H9 (cell line): ENCODE measurements around the gene ZFAND3. TPM values are rescaled to one million over a fixed set of nuclear protein-coding genes. Genes with fewer than 3 reads are reported as not detected.

Source experiments
- DNase-seq: peaks from one replicate; pipeline ENCODE4 v3.0.0-alpha.2; 2017
- H2AFZ ChIP-seq: one replicate; pipeline ENCODE4 v1.6.1; 2013; ENCODE audit warnings: mild to moderate bottlenecking, low read length, control low read depth, moderate library complexity
- H2AK5ac ChIP-seq: 2 replicates; pipeline ENCODE4 v1.6.1; 2013; ENCODE audit warnings: low read length, control low read depth, mixed read lengths; ENCODE audit not compliant: insufficient read length
- H2BK120ac ChIP-seq: one replicate; pipeline ENCODE4 v1.6.1; 2013; ENCODE audit warnings: low read depth, mild to moderate bottlenecking, low read length, control low read depth, inconsistent platforms; ENCODE audit not compliant: poor library complexity, severe bottlenecking
- H2BK12ac ChIP-seq: 2 replicates; pipeline ENCODE4 v1.6.1; 2013; ENCODE audit warnings: low read length, control low read depth, mixed read lengths, low read depth; ENCODE audit not compliant: insufficient read length
- H2BK15ac ChIP-seq: 2 replicates; pipeline ENCODE4 v1.6.1; 2013; ENCODE audit warnings: low read depth, low read length, control low read depth
- H2BK20ac ChIP-seq: one replicate; pipeline ENCODE4 v1.6.1; 2013; ENCODE audit warnings: low read depth, mild to moderate bottlenecking, low read length, control low read depth, inconsistent platforms; ENCODE audit not compliant: poor library complexity, severe bottlenecking
- H2BK5ac ChIP-seq: 2 replicates; pipeline ENCODE4 v1.6.1; 2013; ENCODE audit warnings: low read length, control low read depth, mixed read lengths; ENCODE audit not compliant: insufficient read length
- H3K14ac ChIP-seq: 2 replicates; pipeline ENCODE4 v1.6.1; 2013; ENCODE audit warnings: low read length, control low read depth; ENCODE audit not compliant: insufficient read depth
- H3K18ac ChIP-seq: 2 replicates; pipeline ENCODE4 v1.6.1; 2013; ENCODE audit warnings: low read depth, mild to moderate bottlenecking, mixed read lengths, low read length, control low read depth; ENCODE audit not compliant: insufficient read length
- H3K23ac ChIP-seq: 2 replicates; pipeline ENCODE4 v1.6.1; 2013; ENCODE audit warnings: low read length, control low read depth, mixed read lengths, low read depth; ENCODE audit not compliant: insufficient read length
- H3K23me2 ChIP-seq: 2 replicates; pipeline ENCODE4 v1.6.1; 2013; ENCODE audit warnings: low read depth, mild to moderate bottlenecking, mixed read lengths, low read length, control low read depth; ENCODE audit not compliant: insufficient read length, poor library complexity, severe bottlenecking
- H3K27ac ChIP-seq: 2 replicates; pipeline ENCODE4 v1.5.1; 2013; ENCODE audit warnings: low read length, control low read depth, mixed read lengths, low read depth; ENCODE audit not compliant: insufficient read length
- H3K27me3 ChIP-seq: 2 replicates; pipeline ENCODE4 v1.6.1; 2013; ENCODE audit warnings: low read length, control low read depth, inconsistent platforms; ENCODE audit not compliant: insufficient read depth
- H3K4ac ChIP-seq: 2 replicates; pipeline ENCODE4 v1.6.1; 2013; ENCODE audit warnings: low read depth, mild to moderate bottlenecking, control low read depth, inconsistent platforms, low read length, moderate library complexity
- H3K4me1 ChIP-seq: 2 replicates; pipeline ENCODE4 v1.6.1; 2013; ENCODE audit warnings: low read length, control low read depth, inconsistent platforms; ENCODE audit not compliant: insufficient read depth
- H3K4me2 ChIP-seq: 2 replicates; pipeline ENCODE4 v1.6.1; 2013; ENCODE audit warnings: low read length, control low read depth, mixed read lengths; ENCODE audit not compliant: insufficient read length, insufficient read depth
- H3K56ac ChIP-seq: 2 replicates; pipeline ENCODE4 v1.6.1; 2013; ENCODE audit warnings: low read depth, mild to moderate bottlenecking, mixed read lengths, low read length, control low read depth; ENCODE audit not compliant: insufficient read length
- H3K79me1 ChIP-seq: 2 replicates; pipeline ENCODE4 v1.6.1; 2013; ENCODE audit warnings: low read depth, mild to moderate bottlenecking, moderate library complexity, low read length, control low read depth, inconsistent platforms; ENCODE audit not compliant: insufficient read depth, poor library complexity, severe bottlenecking
- H3K79me2 ChIP-seq: 2 replicates; pipeline ENCODE4 v1.6.1; 2013; ENCODE audit warnings: low read length, control low read depth, inconsistent platforms; ENCODE audit not compliant: insufficient read depth
- H3K9ac ChIP-seq: 2 replicates; pipeline ENCODE4 v1.6.1; 2013; ENCODE audit warnings: low read length, control low read depth, mixed read lengths; ENCODE audit not compliant: insufficient read length; ENCODE audit errors: extremely low read depth
- H3K9me3 ChIP-seq: one replicate; pipeline ENCODE4 v1.6.1; 2013; ENCODE audit warnings: low read depth, low read length, inconsistent platforms; ENCODE audit not compliant: control insufficient read depth
- H3T11ph ChIP-seq: one replicate; pipeline ENCODE4 v1.6.1; 2013; ENCODE audit warnings: mild to moderate bottlenecking, low read length, control low read depth, inconsistent platforms
- H4K20me1 ChIP-seq: one replicate; pipeline ENCODE4 v1.6.1; 2013; ENCODE audit not compliant: control insufficient read depth, insufficient read length, insufficient read depth
- H4K5ac ChIP-seq: 2 replicates; pipeline ENCODE4 v1.6.1; 2013; ENCODE audit warnings: low read depth, mild to moderate bottlenecking, mixed read lengths, low read length, control low read depth; ENCODE audit not compliant: insufficient read length
- H4K8ac ChIP-seq: replicated peaks from 2 replicates; pipeline ENCODE4 v1.6.1; 2013; ENCODE audit warnings: low read length, control low read depth, mixed read lengths, low read depth; ENCODE audit not compliant: insufficient read length
- H4K91ac ChIP-seq: 2 replicates; pipeline ENCODE4 v1.6.1; 2013; ENCODE audit warnings: low read depth, mild to moderate bottlenecking, moderate library complexity, mixed read lengths, low read length, control low read depth; ENCODE audit not compliant: insufficient read length
- H3K27ac Mint-ChIP-seq, 3 experiments: 2 replicates in 2 of 3; 3 replicates in 1 of 3; pipeline ENCODE4 v1.8.0; 2020 to 2021; ENCODE audit warnings: mixed read lengths in 3 of 3, mild to moderate bottlenecking in 1 of 3, moderate library complexity in 1 of 3
- H3K27me3 Mint-ChIP-seq: 2 replicates; pipeline ENCODE4 v1.8.0; 2021; ENCODE audit warnings: low read depth, mild to moderate bottlenecking, moderate library complexity, mixed read lengths
- H3K36me3 Mint-ChIP-seq, 3 experiments: 2 replicates in 2 of 3; 3 replicates in 1 of 3; pipeline ENCODE4 v1.8.0; 2020 to 2021; ENCODE audit warnings: low read depth in 3 of 3, mixed read lengths in 3 of 3; ENCODE audit not compliant: insufficient read depth in 1 of 3
- H3K4me1 Mint-ChIP-seq, 2 experiments: 2 replicates each; pipeline ENCODE4 v1.8.0; 2020; ENCODE audit warnings: mixed read lengths in 2 of 2
- H3K4me3 Mint-ChIP-seq, 2 experiments: 2 replicates in 1 of 2; 3 replicates in 1 of 2; pipeline ENCODE4 v1.8.0; 2020 to 2021; ENCODE audit warnings: mild to moderate bottlenecking in 2 of 2, mixed read lengths in 2 of 2, moderate library complexity in 1 of 2
- H3K9me3 Mint-ChIP-seq, 2 experiments: 2 replicates in 1 of 2; 3 replicates in 1 of 2; pipeline ENCODE4 v1.8.0; 2020; ENCODE audit warnings: mild to moderate bottlenecking in 2 of 2, mixed read lengths in 2 of 2, moderate library complexity in 1 of 2
- CTCF ChIP-seq: fragments of 200-600 bp; sonication (generic); conservative IDR thresholded peaks from 3 replicates; pipeline ENCODE4 v1.8.0; 2021; ENCODE audit warnings: antibody characterized with exemption, mild to moderate bottlenecking
- WGBS: extraction: QIAGEN DNeasy Blood & Tissue Kit; methylation state at CpG from one replicate; pipeline ENCODE4 v1.1.7; 2013; ENCODE audit warnings: missing lambda C conversion rate, low lambda C conversion rate, mixed read lengths; ENCODE audit not compliant: insufficient read length; ENCODE audit errors: extremely low coverage; 5-methylcytosine and 5-hydroxymethylcytosine counted together
- total RNA-seq: library from RNA; stranded (reverse); gene quantifications from 2 replicates; pipeline ENCODE4 v1.2.1, GENCODE V29; 2021

The ZFAND3 gene
- total RNA-seq, 1 experiment from 2014 or later, result 57.7 TPM

- no peak for DNase-seq
- Mint-ChIP-seq H3K27ac (peak overlapping the region in 1 of 3 experiments; percentile 49; a peak in 2 of 7 replicates), H3K27me3 (no peaks in the 10 kb centered on the region), H3K36me3 (peaks cover 0 to 2% (median 0%) of the 10 kb centered on the region in 3 experiments; a peak in 3 of 7 replicates), H3K9me3 (no peaks in the 10 kb centered on the region), H3K4me3 (no peak overlapping the region), H3K4me1 (peaks cover 19 to 23% of the 10 kb centered on the region in 2 experiments)
- Histone ChIP-seq H2AK5ac (no peak overlapping the region), H4K8ac (no peak overlapping the region), H2BK20ac (no peak overlapping the region), H3K4me2 (no peak overlapping the region), H4K20me1 (no peaks in the 10 kb centered on the region), H3K9me3 (no peaks in the 10 kb centered on the region), H3K23ac (no peak overlapping the region), H3K23me2 (no peaks in the 10 kb centered on the region), H3K14ac (no peak overlapping the region), H3K4me1 (0 out of 2 replicates have a peak, but pooled peaks cover 2% of the 10 kb centered on the region), H3K79me1 (no peaks in the 10 kb centered on the region), H3K56ac (no peak overlapping the region), H4K91ac (no peak overlapping the region), H4K5ac (no peak overlapping the region), H3K27ac (no peak overlapping the region), H3K18ac (no peak overlapping the region), H2AFZ (no peak overlapping the region), H2BK12ac (no peak overlapping the region), H2BK15ac (no peak overlapping the region), H3K4ac (no peak overlapping the region), H2BK120ac (no peak overlapping the region), H2BK5ac (no peak overlapping the region), H3K9ac (no peak overlapping the region), H3K79me2 (no peaks in the 10 kb centered on the region), H3K27me3 (no peaks in the 10 kb centered on the region), H3T11ph (no peak overlapping the region)
- WGBS, result no CpG with 5 or more reads among the region's 6 CpGs
- TF ChIP-seq CTCF, result no peak
Measured at GRCh38 chr6:38116248-38116647, 296.7 kb downstream of the ZFAND3 start.
